ENCODE results near the gene ALPL. TPM values are rescaled to one million over a fixed set of nuclear protein-coding genes. Genes with fewer than 3 reads are reported as not detected.

The ALPL gene
- total RNA-seq, 2 donors from 2014 or later = 1.6 to 1.7 TPM

GRCh38 chr1:21572221-21572620 is 63.0 kb downstream of the ALPL start:
- no peak for DNase-seq
- H3K4me1 ChIP-seq = peaks cover 3% of the 10 kb centered on the region
- no peak overlapping the region for H3K27ac ChIP-seq
- H3K9ac ChIP-seq (ENCODE audit: low read depth in 2 of 2, low read length in 2 of 2) = no peak overlapping the region
- no peaks in the 10 kb centered on the region for H3K27me3 ChIP-seq
- H3K9me3 ChIP-seq = no peaks in the 10 kb centered on the region
- H3K36me3 ChIP-seq = no peaks in the 10 kb centered on the region
- intact Hi-C loops (cut with DNase I) = loop anchor here (5.0 to 10.0 kb wide), 3 partner anchors 67 to 357 kb away; partner anchors contain the start of gene ALPL
- no peak overlapping the region for H3K4me3 ChIP-seq
- no peak for TF ChIP-seq CTCF (IDR thresholded peaks at IDR 0.05)

GRCh38 chr1:21572735-21573277 is 63.6 kb downstream of the ALPL start:
- DNase-seq = no peak
- H3K9ac ChIP-seq (ENCODE audit: low read depth in 2 of 2, low read length in 2 of 2) = no peak overlapping the region
- no peak for TF ChIP-seq CTCF (IDR thresholded peaks at IDR 0.05)

GRCh38 chr1:21573475-21573874 is 64.3 kb downstream of the ALPL start:
- intact Hi-C loops (cut with DNase I) = loop anchor here (5.0 to 10.0 kb wide), 3 partner anchors 69 to 359 kb away; partner anchors contain the start of gene ALPL
- no peak for TF ChIP-seq CTCF (IDR thresholded peaks at IDR 0.05)
- Histone ChIP-seq H3K9me3 (no peaks in the 10 kb centered on the region), H3K9ac (ENCODE audit: low read depth in 2 of 2, low read length in 2 of 2) (no peak overlapping the region), H3K27me3 (no peaks in the 10 kb centered on the region), H3K27ac (no peak overlapping the region), H3K4me3 (no peak overlapping the region), H3K36me3 (no peaks in the 10 kb centered on the region), H3K4me1 (peaks cover 3% of the 10 kb centered on the region)
- no peak for DNase-seq

More at GRCh38 chr1:21572735-21573277, 63.6 kb downstream of the ALPL start:
- Histone ChIP-seq H3K36me3 (no peaks in the 10 kb centered on the region), H3K9me3 (no peaks in the 10 kb centered on the region), H3K27me3 (no peaks in the 10 kb centered on the region), H3K4me3 (no peak overlapping the region), H3K4me1 (peaks cover 3% of the 10 kb centered on the region), H3K27ac (no peak overlapping the region)
- intact Hi-C loops (cut with DNase I) = loop anchor here (5.0 to 10.0 kb wide), 3 partner anchors 68 to 358 kb away; partner anchors contain the start of gene ALPL

GRCh38 chr1:21573971-21574465 is 64.8 kb downstream of the ALPL start:
- H3K4me3 ChIP-seq = no peak overlapping the region
- no peak overlapping the region for H3K9ac ChIP-seq (ENCODE audit: low read depth in 2 of 2, low read length in 2 of 2)
- H3K27me3 ChIP-seq = no peaks in the 10 kb centered on the region
- peaks cover 3% of the 10 kb centered on the region for H3K4me1 ChIP-seq
- intact Hi-C loops (cut with DNase I) = loop anchor here (5.0 to 10.0 kb wide), 3 partner anchors 69 to 359 kb away; partner anchors contain the start of gene ALPL
- DNase-seq = peak; percentile 59
- H3K27ac ChIP-seq = no peak overlapping the region
- H3K36me3 ChIP-seq = no peaks in the 10 kb centered on the region
- TF ChIP-seq CTCF (IDR thresholded peaks at IDR 0.05) = peak; percentile 42
- no peaks in the 10 kb centered on the region for H3K9me3 ChIP-seq

GRCh38 chr1:21574466-21575151 is 65.4 kb downstream of the ALPL start:
- no peak for DNase-seq

More at GRCh38 chr1:21574466-21575151, 65.4 kb downstream of the ALPL start:
- Histone ChIP-seq H3K27me3 (no peaks in the 10 kb centered on the region), H3K36me3 (no peaks in the 10 kb centered on the region), H3K4me3 (no peak overlapping the region), H3K4me1 (peaks cover 3% of the 10 kb centered on the region), H3K9ac (ENCODE audit: low read depth in 2 of 2, low read length in 2 of 2) (no peak overlapping the region), H3K9me3 (no peaks in the 10 kb centered on the region), H3K27ac (no peak overlapping the region)
- TF ChIP-seq CTCF (IDR thresholded peaks at IDR 0.05) = no peak
- intact Hi-C loops (cut with DNase I) = loop anchor here (5.0 to 10.0 kb wide), 3 partner anchors 70 to 360 kb away; partner anchors contain the start of gene ALPL
